HepG2 (cell line): ENCODE results near the gene SPATA12. TPM values are rescaled to one million over a fixed set of nuclear protein-coding genes. Genes with fewer than 3 reads are reported as not detected.

ENCODE experiments used
- JDP2 ChIP-seq: sonication (generic); formaldehyde crosslinking; IDR thresholded peaks from 2 replicates; pipeline ENCODE4 v1.8.1; 2022; ENCODE audit warnings: missing genetic modification reagents, borderline replicate concordance
- RBFOX2 ChIP-seq: fragments of 200-400 bp; formaldehyde crosslinking; IDR thresholded peaks from 2 replicates; pipeline ENCODE4 v1.6.1; 2017; ENCODE audit warnings: low read depth, mild to moderate bottlenecking, low read length
- REL ChIP-seq: sonication (generic); formaldehyde crosslinking; conservative IDR thresholded peaks from 2 replicates; pipeline ENCODE4 v1.8.0; 2022; ENCODE audit warnings: mild to moderate bottlenecking, missing genetic modification reagents, moderate library complexity
- TCF7 ChIP-seq: sonication (generic); IDR thresholded peaks from 2 replicates; pipeline ENCODE4 v1.6.1; 2016; ENCODE audit warnings: antibody characterized with exemption, low read depth
- TP53 ChIP-seq: sonication (generic); formaldehyde crosslinking; conservative IDR thresholded peaks from 2 replicates; pipeline ENCODE4 v1.4.0; 2020; ENCODE audit warnings: missing genetic modification reagents
- ZBTB20 ChIP-seq: sonication (generic); formaldehyde crosslinking; IDR thresholded peaks from 2 replicates; pipeline ENCODE4 v1.8.1; 2023; ENCODE audit warnings: missing genetic modification reagents, low read depth, mild to moderate bottlenecking, borderline replicate concordance
- ZFP36L1 ChIP-seq: sonication (generic); formaldehyde crosslinking; IDR thresholded peaks from 2 replicates; pipeline ENCODE4 v1.8.0; 2022; ENCODE audit warnings: mild to moderate bottlenecking, missing genetic modification reagents, moderate library complexity
- ZFX ChIP-seq: sonication (generic); formaldehyde crosslinking; IDR thresholded peaks from 2 replicates; pipeline ENCODE4 v1.4.0; 2020; ENCODE audit warnings: mild to moderate bottlenecking, low read depth, missing genetic modification reagents, moderate library complexity
- ZNF280B ChIP-seq: sonication (generic); formaldehyde crosslinking; IDR thresholded peaks from 2 replicates; pipeline ENCODE4 v1.5.0; 2020; ENCODE audit warnings: missing genetic modification reagents, mild to moderate bottlenecking, borderline replicate concordance
- ZNF546 ChIP-seq: sonication (generic); formaldehyde crosslinking; conservative IDR thresholded peaks from 2 replicates; pipeline ENCODE4 v1.8.1; 2023; ENCODE audit warnings: mild to moderate bottlenecking, missing genetic modification reagents
- ZNF629 ChIP-seq: sonication (generic); formaldehyde crosslinking; conservative IDR thresholded peaks from 2 replicates; pipeline ENCODE4 v1.5.0; 2020; ENCODE audit warnings: missing genetic modification reagents
- polyA plus RNA-seq, 8 experiments: library from polyadenylated mRNA; depleted of rRNA in 3 of 8; stranded (reverse) in 7 of 8; unstranded in 1 of 8; fragments of >200 nt; fragmentation: Illumina TruSeq in 4 of 8; extraction: Trizol in 4 of 8; gene quantifications; 2 replicates each; pipeline versions ENCODE4 v1.2.1 to v1.2.3, GENCODE V29; 2011 to 2016; ENCODE audit warnings: low read depth in 4 of 8, missing spikeins in 1 of 8, mixed read lengths in 1 of 8; ENCODE audit not compliant: insufficient read depth in 1 of 8
- total RNA-seq, 5 experiments: library from RNA; depleted of rRNA; stranded (reverse); fragments of >200 nt; fragmentation: Illumina TruSeq; extraction: Trizol; gene quantifications; 2 replicates each; pipeline ENCODE4 v1.2.3, GENCODE V29; 2016; ENCODE audit warnings: low read depth in 1 of 5
- TF ChIP-seq, protein P1 (sequence below): IDR thresholded peaks from 2 replicates; pipeline ENCODE4 v1.6.1; 2016; ENCODE audit warnings: low read depth, missing genetic modification reagents, missing compliant biosample characterization
- TF ChIP-seq, protein P2 (sequence below): sonication (generic); formaldehyde crosslinking; IDR thresholded peaks from 2 replicates; pipeline ENCODE4 v1.8.1; 2023; ENCODE audit warnings: mild to moderate bottlenecking, missing genetic modification reagents
- TF ChIP-seq, protein P3 (sequence below): sonication (generic); formaldehyde crosslinking; IDR thresholded peaks from 2 replicates; pipeline ENCODE4 v1.4.0; 2020; ENCODE audit warnings: missing genetic modification reagents

SPATA12 gene
- total and polyA plus RNA-seq, 2 of the 13 experiments (the other 11 are each of a cell fraction or from before 2014, with no cell fraction given): 0.09 to 0.25 TPM

DNA sequence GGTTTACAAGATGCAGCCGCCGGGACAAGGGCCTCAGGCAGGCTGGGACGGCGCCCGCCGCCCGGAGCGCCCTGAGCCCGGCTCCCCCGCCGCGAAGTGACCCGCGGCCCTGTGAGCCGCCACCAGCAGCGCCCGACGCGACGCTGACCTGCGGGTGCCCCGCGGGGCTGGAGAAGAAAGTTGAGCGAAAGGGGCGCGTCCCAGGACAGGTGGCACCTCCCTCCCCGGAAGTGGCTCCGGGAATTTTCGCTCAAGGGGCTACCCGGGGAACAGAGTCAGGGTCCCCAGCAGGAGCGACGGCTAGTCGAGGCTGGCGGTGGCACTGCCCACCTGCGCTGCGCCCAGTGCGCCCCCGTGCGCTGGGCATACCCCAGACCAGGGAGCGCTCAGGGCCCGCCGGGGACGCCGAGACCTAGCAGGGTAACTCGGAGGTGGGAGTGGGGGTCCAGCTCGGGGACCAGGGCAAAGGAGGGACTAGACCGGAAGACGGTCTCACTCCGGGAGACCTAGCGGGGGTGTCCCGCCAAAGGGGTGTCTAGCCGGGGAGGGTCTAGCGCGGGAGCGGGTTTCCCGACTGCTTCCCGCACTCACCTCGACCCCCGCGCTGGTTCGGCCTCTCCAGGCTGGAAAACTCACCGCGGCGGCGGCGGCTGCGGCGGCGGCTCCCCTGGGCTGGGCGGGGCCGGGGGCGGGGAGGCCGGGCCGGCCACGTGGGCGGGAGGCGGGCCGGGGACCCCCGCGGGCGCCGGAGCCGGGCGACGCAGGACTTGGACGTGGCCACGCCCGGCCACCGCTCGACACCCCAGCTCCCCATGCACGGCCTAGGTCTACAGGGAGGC, 18.4 kb downstream of the SPATA12 start (continued):
- TF ChIP-seq, protein P1, sequence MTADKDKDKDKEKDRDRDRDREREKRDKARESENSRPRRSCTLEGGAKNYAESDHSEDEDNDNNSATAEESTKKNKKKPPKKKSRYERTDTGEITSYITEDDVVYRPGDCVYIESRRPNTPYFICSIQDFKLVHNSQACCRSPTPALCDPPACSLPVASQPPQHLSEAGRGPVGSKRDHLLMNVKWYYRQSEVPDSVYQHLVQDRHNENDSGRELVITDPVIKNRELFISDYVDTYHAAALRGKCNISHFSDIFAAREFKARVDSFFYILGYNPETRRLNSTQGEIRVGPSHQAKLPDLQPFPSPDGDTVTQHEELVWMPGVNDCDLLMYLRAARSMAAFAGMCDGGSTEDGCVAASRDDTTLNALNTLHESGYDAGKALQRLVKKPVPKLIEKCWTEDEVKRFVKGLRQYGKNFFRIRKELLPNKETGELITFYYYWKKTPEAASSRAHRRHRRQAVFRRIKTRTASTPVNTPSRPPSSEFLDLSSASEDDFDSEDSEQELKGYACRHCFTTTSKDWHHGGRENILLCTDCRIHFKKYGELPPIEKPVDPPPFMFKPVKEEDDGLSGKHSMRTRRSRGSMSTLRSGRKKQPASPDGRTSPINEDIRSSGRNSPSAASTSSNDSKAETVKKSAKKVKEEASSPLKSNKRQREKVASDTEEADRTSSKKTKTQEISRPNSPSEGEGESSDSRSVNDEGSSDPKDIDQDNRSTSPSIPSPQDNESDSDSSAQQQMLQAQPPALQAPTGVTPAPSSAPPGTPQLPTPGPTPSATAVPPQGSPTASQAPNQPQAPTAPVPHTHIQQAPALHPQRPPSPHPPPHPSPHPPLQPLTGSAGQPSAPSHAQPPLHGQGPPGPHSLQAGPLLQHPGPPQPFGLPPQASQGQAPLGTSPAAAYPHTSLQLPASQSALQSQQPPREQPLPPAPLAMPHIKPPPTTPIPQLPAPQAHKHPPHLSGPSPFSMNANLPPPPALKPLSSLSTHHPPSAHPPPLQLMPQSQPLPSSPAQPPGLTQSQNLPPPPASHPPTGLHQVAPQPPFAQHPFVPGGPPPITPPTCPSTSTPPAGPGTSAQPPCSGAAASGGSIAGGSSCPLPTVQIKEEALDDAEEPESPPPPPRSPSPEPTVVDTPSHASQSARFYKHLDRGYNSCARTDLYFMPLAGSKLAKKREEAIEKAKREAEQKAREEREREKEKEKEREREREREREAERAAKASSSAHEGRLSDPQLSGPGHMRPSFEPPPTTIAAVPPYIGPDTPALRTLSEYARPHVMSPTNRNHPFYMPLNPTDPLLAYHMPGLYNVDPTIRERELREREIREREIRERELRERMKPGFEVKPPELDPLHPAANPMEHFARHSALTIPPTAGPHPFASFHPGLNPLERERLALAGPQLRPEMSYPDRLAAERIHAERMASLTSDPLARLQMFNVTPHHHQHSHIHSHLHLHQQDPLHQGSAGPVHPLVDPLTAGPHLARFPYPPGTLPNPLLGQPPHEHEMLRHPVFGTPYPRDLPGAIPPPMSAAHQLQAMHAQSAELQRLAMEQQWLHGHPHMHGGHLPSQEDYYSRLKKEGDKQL (CRISPR knock-in tag): no peak
- TF ChIP-seq ZFP36L1 (no peak), REL (CRISPR knock-in tag) (0 out of 2 replicates have a peak, but pooled peaks have one; percentile 38), ZBTB20 (CRISPR knock-in tag) (0 out of 2 replicates have a peak, but pooled peaks have one; percentile 31), ZNF280B (CRISPR knock-in tag) (peak; percentile 60; the same call in 1 of the 2 replicates), TP53 (CRISPR knock-in tag) (no peak), JDP2 (CRISPR knock-in tag) (no peak), RBFOX2 (peak; percentile 64), TCF7 (no peak), ZFX (peak; percentile 63; the same call in 1 of the 2 replicates), ZNF546 (CRISPR knock-in tag) (no peak), ZNF629 (CRISPR knock-in tag) (no peak)
- TF ChIP-seq, protein P2, sequence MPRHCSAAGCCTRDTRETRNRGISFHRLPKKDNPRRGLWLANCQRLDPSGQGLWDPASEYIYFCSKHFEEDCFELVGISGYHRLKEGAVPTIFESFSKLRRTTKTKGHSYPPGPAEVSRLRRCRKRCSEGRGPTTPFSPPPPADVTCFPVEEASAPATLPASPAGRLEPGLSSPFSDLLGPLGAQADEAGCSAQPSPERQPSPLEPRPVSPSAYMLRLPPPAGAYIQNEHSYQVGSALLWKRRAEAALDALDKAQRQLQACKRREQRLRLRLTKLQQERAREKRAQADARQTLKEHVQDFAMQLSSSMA (CRISPR knock-in tag): peak; percentile 64; the same call in 1 of the 2 replicates
- TF ChIP-seq, protein P3, sequence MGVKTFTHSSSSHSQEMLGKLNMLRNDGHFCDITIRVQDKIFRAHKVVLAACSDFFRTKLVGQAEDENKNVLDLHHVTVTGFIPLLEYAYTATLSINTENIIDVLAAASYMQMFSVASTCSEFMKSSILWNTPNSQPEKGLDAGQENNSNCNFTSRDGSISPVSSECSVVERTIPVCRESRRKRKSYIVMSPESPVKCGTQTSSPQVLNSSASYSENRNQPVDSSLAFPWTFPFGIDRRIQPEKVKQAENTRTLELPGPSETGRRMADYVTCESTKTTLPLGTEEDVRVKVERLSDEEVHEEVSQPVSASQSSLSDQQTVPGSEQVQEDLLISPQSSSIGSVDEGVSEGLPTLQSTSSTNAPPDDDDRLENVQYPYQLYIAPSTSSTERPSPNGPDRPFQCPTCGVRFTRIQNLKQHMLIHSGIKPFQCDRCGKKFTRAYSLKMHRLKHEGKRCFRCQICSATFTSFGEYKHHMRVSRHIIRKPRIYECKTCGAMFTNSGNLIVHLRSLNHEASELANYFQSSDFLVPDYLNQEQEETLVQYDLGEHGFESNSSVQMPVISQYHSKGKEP (CRISPR knock-in tag): no peak
